Activated naive CD4-positive, alpha-beta T cell treated with anti-CD3 and anti-CD28 coated beads, Interleukin-2, amount 50 U/mL, for 16 hours (primary cell): ENCODE data around the gene FARSA.
"Not testable (repeated sequence)": the region's sequence is repeated elsewhere in the genome, so short reads cannot be mapped to it uniquely, and the experiment has no call there.

Experiments used
- DNase-seq: peaks from one replicate; pipeline ENCODE4 v3.0.0-alpha.2; 2020

The FARSA gene

GRCh38 chr19:12937093-12937926 is 3.8 kb upstream of the FARSA start:
- no peak for DNase-seq

GRCh38 chr19:12936582-12936981 is 3.1 kb upstream of the FARSA start:
- DNase-seq, result no peak

GRCh38 chr19:12935071-12935470 is 1.6 kb upstream of the FARSA start:
- DNase-seq, result no peak

DNA sequence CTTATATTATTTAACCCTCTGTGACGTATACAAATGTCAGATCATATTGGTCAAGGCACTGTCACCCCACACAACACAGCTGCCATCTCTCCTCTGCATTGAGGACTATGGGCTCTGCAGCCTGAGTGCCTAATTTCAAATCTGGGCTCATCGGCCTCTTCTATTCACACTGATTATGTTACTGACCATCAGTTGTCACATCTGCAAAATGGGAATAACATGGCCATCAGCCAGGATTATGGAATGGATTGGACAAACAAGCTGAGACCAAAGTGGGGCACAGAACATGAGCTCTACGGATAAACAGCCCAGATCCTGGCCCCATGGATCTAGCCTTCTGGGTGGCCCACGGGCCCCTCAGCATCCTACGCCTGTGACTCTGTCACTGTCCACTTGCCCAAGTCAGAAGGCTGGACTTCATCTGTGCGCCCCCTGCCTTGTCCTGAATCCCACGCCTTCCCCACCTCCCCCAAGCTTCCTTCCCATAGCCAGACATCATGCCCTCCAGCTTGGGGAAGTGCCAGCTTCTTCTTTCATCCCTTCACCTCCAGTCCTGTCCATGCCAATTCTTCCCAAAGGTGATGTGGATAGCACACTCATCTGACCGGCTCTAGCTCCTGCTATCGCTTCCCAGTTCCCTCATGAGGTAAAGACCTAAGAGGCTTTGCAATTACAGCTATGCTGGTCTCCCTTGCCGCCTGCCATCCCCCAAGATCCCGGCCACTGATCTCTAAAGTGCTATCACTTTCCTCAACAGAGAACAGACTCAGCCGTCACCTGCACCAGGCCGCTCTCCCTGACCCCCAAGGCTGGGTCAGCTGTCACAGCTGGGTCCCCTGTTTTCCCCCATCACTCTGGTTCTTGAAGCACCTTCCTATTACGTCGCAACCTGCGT is 872 bp downstream of the FARSA start:
- no peak for DNase-seq

DNA sequence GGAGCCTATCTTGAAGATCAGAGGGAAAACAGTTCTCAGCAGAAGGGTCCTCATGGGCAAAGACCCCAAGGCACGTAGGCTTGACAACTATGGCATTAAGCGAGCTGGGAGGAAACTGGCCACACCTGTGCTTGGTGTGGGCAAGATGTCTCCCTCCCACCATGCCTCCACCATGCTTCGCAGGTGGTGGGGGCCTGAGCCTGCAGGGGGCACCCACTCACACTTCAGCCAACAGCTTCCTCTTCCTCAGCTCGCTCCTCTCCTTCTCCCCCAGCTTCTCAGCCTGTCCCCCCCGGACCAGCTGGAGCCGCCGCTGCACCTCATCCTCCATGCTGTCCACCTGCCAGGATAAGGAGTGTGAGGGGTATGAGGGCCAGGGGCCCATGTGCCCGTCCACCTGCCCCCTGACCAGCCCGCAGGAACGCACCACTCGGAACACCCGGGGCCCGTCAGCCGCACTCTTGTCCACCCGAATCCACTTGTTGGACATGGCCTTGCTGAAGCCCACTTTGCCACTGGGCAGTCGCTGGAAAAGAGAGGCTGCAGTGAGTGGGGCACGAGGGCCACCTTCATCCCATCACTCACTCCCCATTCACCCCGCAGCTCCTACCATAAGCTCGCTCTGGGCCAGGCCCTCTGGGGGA is 3.4 kb downstream of the FARSA start:
- DNase-seq, result no peak

- DNase-seq, result no peak
Observed at GRCh38 chr19:12924621-12925310, 8.7 kb downstream of the FARSA start.

GRCh38 chr19:12922959-12923358 is 10.6 kb downstream of the FARSA start:
- DNase-seq, result no peak

- no peak for DNase-seq
Observed at GRCh38 chr19:12921047-12921446, 12.5 kb downstream of the FARSA start.

DNA sequence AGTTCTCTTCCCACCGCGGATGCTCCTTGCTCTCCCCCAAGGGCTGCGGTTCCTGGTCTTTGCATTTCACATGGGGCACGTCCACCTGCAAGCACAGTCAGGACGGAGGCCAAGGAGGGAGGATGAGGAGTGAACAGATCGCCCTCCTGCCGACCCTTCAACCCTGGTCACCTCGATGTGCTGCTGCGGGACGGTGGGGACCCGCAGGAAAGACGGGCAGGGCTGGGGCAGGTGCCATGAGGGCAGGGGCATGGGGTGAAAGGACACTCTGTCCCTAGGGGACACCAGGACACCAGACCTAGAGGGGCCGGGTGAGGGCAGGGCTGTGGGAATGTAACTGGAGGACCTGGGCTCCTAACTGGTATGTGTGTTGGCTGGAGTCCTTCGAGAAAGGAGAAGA is 15.3 kb downstream of the FARSA start:
- no peak for DNase-seq

DNA sequence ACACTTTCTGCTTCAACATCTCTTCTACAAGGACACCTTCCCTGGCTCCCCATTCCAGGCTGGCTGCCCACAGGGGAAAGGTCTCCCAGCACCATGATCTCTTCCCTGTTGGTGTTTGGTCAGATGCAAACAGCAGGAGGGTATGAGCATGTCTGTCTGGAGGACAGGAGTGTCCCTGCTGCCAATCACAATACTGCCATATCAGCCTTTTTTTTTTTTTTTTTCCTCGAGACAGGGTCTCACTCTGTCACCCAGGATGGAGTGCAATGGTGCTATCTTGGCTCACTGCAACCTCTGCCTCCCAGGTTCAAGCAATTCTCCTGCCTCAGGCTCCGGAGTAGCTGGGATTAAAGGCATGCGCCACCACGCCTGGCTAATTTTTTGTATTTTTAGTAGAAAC is 17.7 kb downstream of the FARSA start:
- not testable (repeated sequence) for DNase-seq

DNA sequence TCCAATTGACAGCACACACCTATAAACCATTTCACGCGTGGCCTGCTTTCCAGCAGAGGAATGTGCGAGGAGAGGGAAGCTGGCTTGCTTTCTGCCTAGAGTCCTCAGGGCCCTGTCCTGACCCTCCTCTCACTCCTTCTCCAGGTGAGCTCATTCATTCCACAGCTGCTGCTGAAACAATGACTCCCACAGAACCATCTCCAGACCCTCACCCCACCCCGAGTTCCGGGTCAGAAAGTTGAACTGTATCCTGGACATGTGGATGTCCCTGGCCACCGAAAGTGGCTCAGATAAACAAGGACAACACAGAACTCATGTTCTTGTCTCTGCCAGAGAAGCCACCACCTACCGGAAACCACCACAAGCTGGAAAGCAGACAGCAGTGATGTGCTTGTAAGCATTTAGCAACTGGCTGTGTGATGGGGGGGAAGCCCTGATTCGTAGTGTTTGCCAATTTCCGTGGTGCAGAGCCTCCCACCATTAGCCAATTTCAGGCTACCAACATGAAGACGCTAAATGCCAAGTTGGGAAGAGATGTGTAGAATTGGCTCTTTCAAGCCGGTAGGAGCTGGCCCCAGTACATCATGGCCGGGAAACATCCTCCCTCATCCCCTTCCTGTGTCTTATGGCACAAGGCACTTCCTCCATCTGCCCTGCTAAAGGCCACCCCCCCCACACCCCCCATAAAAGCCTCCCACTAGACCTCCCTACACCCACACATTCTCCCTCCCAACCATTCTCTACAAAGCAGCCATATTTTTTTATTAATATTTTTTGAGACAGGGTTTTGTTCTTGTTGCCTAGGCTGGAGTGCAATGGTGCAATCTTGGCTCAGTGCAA is 19.4 kb downstream of the FARSA start:
- peak; percentile 37 for DNase-seq

- no peak for DNase-seq
Observed at GRCh38 chr19:12913011-12913561, 20.4 kb downstream of the FARSA start.

GRCh38 chr19:12912571-12912970 is 20.9 kb downstream of the FARSA start:
- no peak for DNase-seq

DNA sequence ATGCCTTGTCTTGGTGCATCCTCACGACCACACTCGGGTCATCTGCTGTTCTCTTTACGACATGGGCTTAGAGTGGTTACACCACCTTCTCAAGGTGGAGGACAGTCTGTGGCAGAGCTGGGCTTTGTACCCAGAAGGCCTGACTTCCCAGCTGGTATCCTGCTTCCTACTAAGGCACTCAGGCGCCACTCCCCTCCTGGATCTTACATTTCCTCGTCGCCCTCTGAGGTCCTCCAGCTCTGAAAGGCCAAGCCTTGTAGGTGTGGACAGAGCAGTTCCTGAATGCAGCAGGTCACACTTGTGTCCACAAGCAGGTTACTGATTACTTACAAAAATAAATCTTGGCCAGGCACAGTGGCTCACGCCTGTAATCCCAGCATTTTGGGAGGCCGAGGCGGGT is 26.3 kb downstream of the FARSA start:
- DNase-seq, result no peak

GRCh38 chr19:12899891-12900518 is 33.5 kb downstream of the FARSA start:
- no peak for DNase-seq

GRCh38 chr19:12896460-12896859 is 37.1 kb downstream of the FARSA start:
- no peak for DNase-seq

DNA sequence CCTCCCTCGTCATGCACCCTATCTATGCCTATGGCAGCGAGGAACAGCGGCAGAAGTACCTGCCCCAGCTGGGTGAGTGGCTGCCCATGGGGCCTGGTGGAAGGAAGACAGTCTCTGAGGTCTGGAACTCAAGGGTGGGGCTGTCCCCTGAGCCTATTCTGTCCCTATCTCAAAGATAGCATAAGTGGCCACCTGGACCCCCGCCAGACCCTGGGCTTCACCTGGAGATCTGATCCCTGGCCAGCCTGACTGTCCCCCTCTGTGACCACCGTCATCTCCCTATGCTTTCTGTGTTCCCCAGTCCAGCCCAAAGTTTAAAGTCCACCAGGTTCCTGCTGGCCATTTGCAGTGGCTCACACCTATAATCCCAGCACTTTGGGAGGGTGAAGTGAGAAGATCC is 39.9 kb downstream of the FARSA start:
- no peak for DNase-seq

GRCh38 chr19:12891553-12892021 is 41.9 kb downstream of the FARSA start:
- DNase-seq, result no peak

- DNase-seq, result peak; percentile 97
Observed at GRCh38 chr19:12890787-12891552, 42.5 kb downstream of the FARSA start, which contains the start of gene GCDH. TSS of gene GCDH (plus strand) at chr19:12891160. CDS start at chr19:12891305, 145 bp downstream.

DNA sequence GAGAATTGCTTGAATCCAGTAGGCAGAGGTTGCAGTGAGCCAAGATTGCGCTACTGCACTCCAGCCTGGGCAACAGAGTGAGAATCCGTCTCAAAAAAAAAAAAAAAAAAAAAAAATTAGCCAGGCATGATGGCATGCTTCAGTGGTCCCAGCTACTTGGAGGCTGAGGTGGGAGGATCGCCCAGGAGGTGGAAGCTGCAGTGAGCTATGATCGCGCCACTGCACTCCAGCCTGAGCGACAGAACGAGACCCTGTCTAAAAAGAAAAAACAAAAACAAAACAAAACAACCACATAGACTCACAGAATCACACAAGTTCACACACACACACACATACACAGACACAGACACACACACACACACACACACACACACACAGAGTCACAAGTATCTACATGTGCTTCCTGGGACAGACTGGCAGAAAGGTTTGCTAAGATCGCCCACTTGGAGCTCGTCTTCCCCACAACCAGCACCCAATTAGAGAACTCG is 43.2 kb downstream of the FARSA start:
- DNase-seq, result not testable (repeated sequence)
